WTC11 (cell line): Measurements from ENCODE around the gene NOC2L. TPM values are rescaled to one million over a fixed set of nuclear protein-coding genes. Genes with fewer than 3 reads are reported as not detected.

ENCODE experiments used
- ATAC-seq: fragments of 200-7000 bp; cut with Tn5 transposase; 2 replicates; pipeline ENCODE4 v1.10.0; 2021; ENCODE audit warnings: mild to moderate bottlenecking, moderate library complexity
- CTCF ChIA-PET: fragments of 300-600 bp; sonication (Branson Sonifier 250); formaldehyde crosslinking; loops from one replicate; lab custom pipeline; 2021; ENCODE audit warnings: antibody characterized with exemption; lab: Charles Lee
- POLR2A ChIA-PET: fragments of 350-600 bp; sonication (Branson Sonifier 250); formaldehyde crosslinking; loops from one replicate; lab custom pipeline; 2021; ENCODE audit warnings: antibody characterized with exemption; lab: Charles Lee
- DNase-seq: peaks from one replicate; pipeline ENCODE4 v3.0.0; 2021; ENCODE audit warnings: low spot score
- H3K27ac Mint-ChIP-seq: 2 replicates; pipeline ENCODE4 v1.8.0; 2021; ENCODE audit warnings: mixed read lengths
- H3K27me3 Mint-ChIP-seq: 2 replicates; pipeline ENCODE4 v1.8.0; 2021; ENCODE audit warnings: low read depth, mild to moderate bottlenecking, moderate library complexity, mixed read lengths
- H3K36me3 Mint-ChIP-seq: 2 replicates; pipeline ENCODE4 v1.8.0; 2021; ENCODE audit warnings: mixed read lengths
- H3K4me1 Mint-ChIP-seq: 2 replicates; pipeline ENCODE4 v1.8.0; 2022; ENCODE audit warnings: mixed read lengths
- H3K4me3 Mint-ChIP-seq: 2 replicates; pipeline ENCODE4 v1.8.0; 2021; ENCODE audit warnings: mild to moderate bottlenecking, moderate library complexity, mixed read lengths
- H3K9me3 Mint-ChIP-seq: 2 replicates; pipeline ENCODE4 v1.8.0; 2021; ENCODE audit warnings: mixed read lengths
- CREB1 ChIP-seq: sonication (generic); formaldehyde crosslinking; IDR thresholded peaks from 2 replicates; pipeline ENCODE4 v1.8.0; 2023; ENCODE audit warnings: mild to moderate bottlenecking, missing genetic modification reagents
- CREM ChIP-seq: sonication (generic); formaldehyde crosslinking; IDR thresholded peaks from 2 replicates; pipeline ENCODE4 v1.8.1; 2022; ENCODE audit warnings: mild to moderate bottlenecking, missing genetic modification reagents, moderate library complexity
- ELF4 ChIP-seq: sonication (generic); formaldehyde crosslinking; IDR thresholded peaks from 2 replicates; pipeline ENCODE4 v1.8.1; 2022; ENCODE audit warnings: low read depth, mild to moderate bottlenecking, moderate library complexity, missing genetic modification reagents
- JAZF1 ChIP-seq: fragments of 250-450 bp; sonication (Bioruptor Pico); IDR thresholded peaks from 2 replicates; pipeline ENCODE4 v1.9.0; 2021; ENCODE audit warnings: moderate library complexity, mild to moderate bottlenecking, inconsistent platforms
- NFATC4 ChIP-seq: fragments of 250-450 bp; sonication (Bioruptor Pico); IDR thresholded peaks from 2 replicates; pipeline ENCODE4 v1.9.0; 2021; ENCODE audit warnings: mild to moderate bottlenecking
- NR1H2 ChIP-seq: sonication (generic); formaldehyde crosslinking; IDR thresholded peaks from 2 replicates; pipeline ENCODE4 v1.9.0; 2021; ENCODE audit warnings: mild to moderate bottlenecking, moderate library complexity, missing genetic modification reagents
- OVOL2 ChIP-seq: fragments of 250-450 bp; sonication (Bioruptor Pico); IDR thresholded peaks from 2 replicates; pipeline ENCODE4 v1.9.0; 2021; ENCODE audit warnings: mild to moderate bottlenecking, borderline replicate concordance
- RELA ChIP-seq: sonication (generic); formaldehyde crosslinking; IDR thresholded peaks from 2 replicates; pipeline ENCODE4 v1.8.1; 2022; ENCODE audit warnings: missing genetic modification reagents, mild to moderate bottlenecking, borderline replicate concordance
- SOX15 ChIP-seq: fragments of 250-450 bp; sonication (Bioruptor Pico); IDR thresholded peaks from 2 replicates; pipeline ENCODE4 v1.9.0; 2021; ENCODE audit warnings: mild to moderate bottlenecking
- ZNF138 ChIP-seq: sonication (generic); formaldehyde crosslinking; conservative IDR thresholded peaks from 2 replicates; pipeline ENCODE4 v1.8.1; 2022; ENCODE audit warnings: mild to moderate bottlenecking, moderate library complexity, missing genetic modification reagents
- ZNF416 ChIP-seq: fragments of 250-450 bp; sonication (Bioruptor Pico); IDR thresholded peaks from 2 replicates; pipeline ENCODE4 v1.9.0; 2021; ENCODE audit warnings: mild to moderate bottlenecking, inconsistent platforms
- ZNF671 ChIP-seq: fragments of 250-450 bp; sonication (Bioruptor Pico); IDR thresholded peaks from 2 replicates; pipeline ENCODE4 v1.8.0; 2021; ENCODE audit warnings: mild to moderate bottlenecking
- total RNA-seq: library from RNA; stranded (reverse); gene quantifications from 3 replicates; pipeline ENCODE4 v1.2.3, GENCODE V29; 2021
- TF ChIP-seq, protein P1 (sequence below): fragments of 250-450 bp; sonication (Bioruptor Pico); IDR thresholded peaks from 2 replicates; pipeline ENCODE4 v1.9.0; 2021; ENCODE audit warnings: moderate library complexity, mild to moderate bottlenecking, inconsistent platforms, borderline replicate concordance
- TF ChIP-seq, protein P2 (sequence below): sonication (generic); formaldehyde crosslinking; IDR thresholded peaks from 2 replicates; pipeline ENCODE4 v1.8.0; 2022; ENCODE audit warnings: mild to moderate bottlenecking, missing genetic modification reagents
- TF ChIP-seq, protein P3 (sequence below): sonication (generic); formaldehyde crosslinking; IDR thresholded peaks from 2 replicates; pipeline ENCODE4 v1.8.1; 2023; ENCODE audit warnings: mild to moderate bottlenecking, missing genetic modification reagents, borderline replicate concordance
- TF ChIP-seq, protein P4 (sequence below): sonication (generic); formaldehyde crosslinking; IDR thresholded peaks from 2 replicates; pipeline ENCODE4 v1.8.1; 2023; ENCODE audit warnings: mild to moderate bottlenecking, missing genetic modification reagents
- TF ChIP-seq, protein P5 (sequence below): sonication (generic); formaldehyde crosslinking; IDR thresholded peaks from 2 replicates; pipeline ENCODE4 v1.8.0; 2022; ENCODE audit warnings: missing genetic modification reagents

The NOC2L gene
- total RNA-seq, 1 experiment from 2014 or later, result 182 TPM

DNA sequence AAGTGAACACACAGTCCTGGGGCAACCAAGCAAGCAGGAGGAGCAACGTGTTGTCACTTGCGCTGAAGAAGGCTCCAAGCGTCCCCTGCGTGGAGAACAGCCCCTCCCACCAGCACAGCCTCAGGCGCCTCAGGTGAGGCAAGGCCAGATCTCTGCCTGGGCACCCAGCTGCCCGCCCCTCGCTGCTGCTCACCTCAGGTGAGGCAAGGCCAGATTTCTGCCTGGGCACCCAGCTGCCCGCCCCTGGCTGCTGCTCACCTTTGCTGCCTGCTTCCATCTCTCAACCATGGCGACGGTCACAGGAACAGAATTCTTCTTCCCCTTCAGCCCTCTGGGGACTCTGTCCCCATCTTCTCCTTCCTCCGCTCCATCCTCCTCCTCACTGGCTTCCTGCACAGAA is 2.4 kb downstream of the NOC2L start:
- DNase-seq (no peak), ATAC-seq (no peak)
- peaks cover 9% of the 10 kb centered on the region for H3K27me3 Mint-ChIP-seq
- H3K4me1 Mint-ChIP-seq, result peaks cover 14% of the 10 kb centered on the region
- ChIA-PET CTCF (no interaction called here), POLR2A (no interaction called here)
- no peak for TF ChIP-seq NFATC4 (CRISPR knock-in tag)
- TF ChIP-seq, protein P1, sequence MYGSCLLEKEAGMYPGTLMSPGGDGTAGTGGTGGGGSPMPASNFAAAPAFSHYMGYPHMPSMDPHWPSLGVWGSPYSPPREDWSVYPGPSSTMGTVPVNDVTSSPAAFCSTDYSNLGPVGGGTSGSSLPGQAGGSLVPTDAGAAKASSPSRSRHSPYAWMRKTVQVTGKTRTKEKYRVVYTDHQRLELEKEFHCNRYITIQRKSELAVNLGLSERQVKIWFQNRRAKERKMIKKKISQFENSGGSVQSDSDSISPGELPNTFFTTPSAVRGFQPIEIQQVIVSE, result no peak
- no peak for TF ChIP-seq RELA
- no peak for TF ChIP-seq ZNF416 (CRISPR knock-in tag)
- no peak for TF ChIP-seq CREM (CRISPR knock-in tag)
- TF ChIP-seq, protein P2, sequence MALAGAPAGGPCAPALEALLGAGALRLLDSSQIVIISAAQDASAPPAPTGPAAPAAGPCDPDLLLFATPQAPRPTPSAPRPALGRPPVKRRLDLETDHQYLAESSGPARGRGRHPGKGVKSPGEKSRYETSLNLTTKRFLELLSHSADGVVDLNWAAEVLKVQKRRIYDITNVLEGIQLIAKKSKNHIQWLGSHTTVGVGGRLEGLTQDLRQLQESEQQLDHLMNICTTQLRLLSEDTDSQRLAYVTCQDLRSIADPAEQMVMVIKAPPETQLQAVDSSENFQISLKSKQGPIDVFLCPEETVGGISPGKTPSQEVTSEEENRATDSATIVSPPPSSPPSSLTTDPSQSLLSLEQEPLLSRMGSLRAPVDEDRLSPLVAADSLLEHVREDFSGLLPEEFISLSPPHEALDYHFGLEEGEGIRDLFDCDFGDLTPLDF (CRISPR knock-in tag), result no peak
- TF ChIP-seq ZNF138 (CRISPR knock-in tag), result no peak
- TF ChIP-seq NR1H2 (CRISPR knock-in tag), result no peak
- TF ChIP-seq JAZF1, result no peak
- no peak for TF ChIP-seq ZNF671 (CRISPR knock-in tag)
- no peak for TF ChIP-seq ELF4 (CRISPR knock-in tag)
- no peaks in the 10 kb centered on the region for H3K9me3 Mint-ChIP-seq
- peaks cover 26% of the 10 kb centered on the region for H3K36me3 Mint-ChIP-seq
- H3K27ac Mint-ChIP-seq, result no peak overlapping the region
- H3K4me3 Mint-ChIP-seq, result no peak overlapping the region

DNA sequence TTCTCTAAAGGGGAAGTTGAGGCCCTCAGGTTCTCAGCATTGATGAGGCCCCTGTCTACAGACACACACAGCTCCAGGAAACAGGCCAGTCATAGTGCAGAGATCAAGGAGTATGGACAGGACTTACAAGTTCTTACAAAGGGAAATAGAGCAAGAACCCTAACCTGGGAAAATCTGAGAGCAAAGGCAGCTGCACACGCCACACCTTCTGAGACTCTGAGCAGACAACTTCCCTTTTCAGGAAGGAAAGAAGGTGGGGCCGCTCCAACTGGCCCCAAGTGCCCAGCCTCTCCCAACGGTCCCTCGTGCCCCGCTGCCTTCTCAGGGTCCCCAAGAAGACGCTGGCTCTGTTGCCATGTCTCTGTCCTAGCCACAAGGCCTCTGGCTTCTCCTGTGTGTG is 3.6 kb downstream of the NOC2L start:
- CTCF ChIA-PET, result no interaction called here
- TF ChIP-seq, protein P3, sequence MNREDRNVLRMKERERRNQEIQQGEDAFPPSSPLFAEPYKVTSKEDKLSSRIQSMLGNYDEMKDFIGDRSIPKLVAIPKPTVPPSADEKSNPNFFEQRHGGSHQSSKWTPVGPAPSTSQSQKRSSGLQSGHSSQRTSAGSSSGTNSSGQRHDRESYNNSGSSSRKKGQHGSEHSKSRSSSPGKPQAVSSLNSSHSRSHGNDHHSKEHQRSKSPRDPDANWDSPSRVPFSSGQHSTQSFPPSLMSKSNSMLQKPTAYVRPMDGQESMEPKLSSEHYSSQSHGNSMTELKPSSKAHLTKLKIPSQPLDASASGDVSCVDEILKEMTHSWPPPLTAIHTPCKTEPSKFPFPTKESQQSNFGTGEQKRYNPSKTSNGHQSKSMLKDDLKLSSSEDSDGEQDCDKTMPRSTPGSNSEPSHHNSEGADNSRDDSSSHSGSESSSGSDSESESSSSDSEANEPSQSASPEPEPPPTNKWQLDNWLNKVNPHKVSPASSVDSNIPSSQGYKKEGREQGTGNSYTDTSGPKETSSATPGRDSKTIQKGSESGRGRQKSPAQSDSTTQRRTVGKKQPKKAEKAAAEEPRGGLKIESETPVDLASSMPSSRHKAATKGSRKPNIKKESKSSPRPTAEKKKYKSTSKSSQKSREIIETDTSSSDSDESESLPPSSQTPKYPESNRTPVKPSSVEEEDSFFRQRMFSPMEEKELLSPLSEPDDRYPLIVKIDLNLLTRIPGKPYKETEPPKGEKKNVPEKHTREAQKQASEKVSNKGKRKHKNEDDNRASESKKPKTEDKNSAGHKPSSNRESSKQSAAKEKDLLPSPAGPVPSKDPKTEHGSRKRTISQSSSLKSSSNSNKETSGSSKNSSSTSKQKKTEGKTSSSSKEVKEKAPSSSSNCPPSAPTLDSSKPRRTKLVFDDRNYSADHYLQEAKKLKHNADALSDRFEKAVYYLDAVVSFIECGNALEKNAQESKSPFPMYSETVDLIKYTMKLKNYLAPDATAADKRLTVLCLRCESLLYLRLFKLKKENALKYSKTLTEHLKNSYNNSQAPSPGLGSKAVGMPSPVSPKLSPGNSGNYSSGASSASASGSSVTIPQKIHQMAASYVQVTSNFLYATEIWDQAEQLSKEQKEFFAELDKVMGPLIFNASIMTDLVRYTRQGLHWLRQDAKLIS (CRISPR knock-in tag), result no peak
- TF ChIP-seq OVOL2 (CRISPR knock-in tag), result no peak
- no peak for TF ChIP-seq NR1H2 (CRISPR knock-in tag)
- TF ChIP-seq CREB1 (CRISPR knock-in tag), result no peak
- TF ChIP-seq, protein P4, sequence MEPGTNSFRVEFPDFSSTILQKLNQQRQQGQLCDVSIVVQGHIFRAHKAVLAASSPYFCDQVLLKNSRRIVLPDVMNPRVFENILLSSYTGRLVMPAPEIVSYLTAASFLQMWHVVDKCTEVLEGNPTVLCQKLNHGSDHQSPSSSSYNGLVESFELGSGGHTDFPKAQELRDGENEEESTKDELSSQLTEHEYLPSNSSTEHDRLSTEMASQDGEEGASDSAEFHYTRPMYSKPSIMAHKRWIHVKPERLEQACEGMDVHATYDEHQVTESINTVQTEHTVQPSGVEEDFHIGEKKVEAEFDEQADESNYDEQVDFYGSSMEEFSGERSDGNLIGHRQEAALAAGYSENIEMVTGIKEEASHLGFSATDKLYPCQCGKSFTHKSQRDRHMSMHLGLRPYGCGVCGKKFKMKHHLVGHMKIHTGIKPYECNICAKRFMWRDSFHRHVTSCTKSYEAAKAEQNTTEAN, result no peak
- TF ChIP-seq, all 79 proteins: peak for 0
- Mint-ChIP-seq H3K27me3 (peaks cover 9% of the 10 kb centered on the region), H3K36me3 (peaks cover 35% of the 10 kb centered on the region), H3K27ac (no peak overlapping the region), H3K4me3 (no peak overlapping the region), H3K9me3 (no peaks in the 10 kb centered on the region), H3K4me1 (peaks cover 11% of the 10 kb centered on the region)
- ATAC-seq (no peak), DNase-seq (no peak)
- POLR2A ChIA-PET, result no interaction called here

DNA sequence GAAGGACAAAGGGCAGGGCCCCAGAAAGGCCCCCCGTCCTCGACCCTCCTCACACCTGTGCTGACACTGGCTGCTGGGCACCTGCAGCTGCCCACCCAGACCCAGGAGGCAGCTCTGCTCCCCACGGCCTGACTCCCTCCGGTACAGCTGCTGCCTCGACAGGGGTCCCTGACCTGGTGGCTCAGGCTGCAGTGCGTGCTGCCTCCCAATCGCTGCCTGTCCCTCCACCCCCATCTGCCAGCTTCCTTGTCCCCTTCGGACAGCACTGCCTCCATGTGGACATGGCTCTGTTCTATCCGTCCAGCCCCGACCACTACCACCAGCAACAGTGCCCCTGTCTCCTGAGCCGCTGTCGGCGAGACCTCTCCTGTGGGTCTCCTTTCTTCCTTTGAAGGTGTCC is 4.1 kb downstream of the NOC2L start:
- no peak overlapping the region for H3K4me3 Mint-ChIP-seq
- peaks cover 40% of the 10 kb centered on the region for H3K36me3 Mint-ChIP-seq
- POLR2A ChIA-PET, result no interaction called here

More for the DNA sequence above, 4.1 kb downstream of the NOC2L start:
- no peak for ATAC-seq
- Mint-ChIP-seq H3K27me3 (peaks cover 4% of the 10 kb centered on the region), H3K27ac (no peak overlapping the region), H3K4me1 (peaks cover 11% of the 10 kb centered on the region), H3K9me3 (no peaks in the 10 kb centered on the region)
- no peak for DNase-seq
- CTCF ChIA-PET, result no interaction called here
- no peak for TF ChIP-seq SOX15
- TF ChIP-seq, protein P5, sequence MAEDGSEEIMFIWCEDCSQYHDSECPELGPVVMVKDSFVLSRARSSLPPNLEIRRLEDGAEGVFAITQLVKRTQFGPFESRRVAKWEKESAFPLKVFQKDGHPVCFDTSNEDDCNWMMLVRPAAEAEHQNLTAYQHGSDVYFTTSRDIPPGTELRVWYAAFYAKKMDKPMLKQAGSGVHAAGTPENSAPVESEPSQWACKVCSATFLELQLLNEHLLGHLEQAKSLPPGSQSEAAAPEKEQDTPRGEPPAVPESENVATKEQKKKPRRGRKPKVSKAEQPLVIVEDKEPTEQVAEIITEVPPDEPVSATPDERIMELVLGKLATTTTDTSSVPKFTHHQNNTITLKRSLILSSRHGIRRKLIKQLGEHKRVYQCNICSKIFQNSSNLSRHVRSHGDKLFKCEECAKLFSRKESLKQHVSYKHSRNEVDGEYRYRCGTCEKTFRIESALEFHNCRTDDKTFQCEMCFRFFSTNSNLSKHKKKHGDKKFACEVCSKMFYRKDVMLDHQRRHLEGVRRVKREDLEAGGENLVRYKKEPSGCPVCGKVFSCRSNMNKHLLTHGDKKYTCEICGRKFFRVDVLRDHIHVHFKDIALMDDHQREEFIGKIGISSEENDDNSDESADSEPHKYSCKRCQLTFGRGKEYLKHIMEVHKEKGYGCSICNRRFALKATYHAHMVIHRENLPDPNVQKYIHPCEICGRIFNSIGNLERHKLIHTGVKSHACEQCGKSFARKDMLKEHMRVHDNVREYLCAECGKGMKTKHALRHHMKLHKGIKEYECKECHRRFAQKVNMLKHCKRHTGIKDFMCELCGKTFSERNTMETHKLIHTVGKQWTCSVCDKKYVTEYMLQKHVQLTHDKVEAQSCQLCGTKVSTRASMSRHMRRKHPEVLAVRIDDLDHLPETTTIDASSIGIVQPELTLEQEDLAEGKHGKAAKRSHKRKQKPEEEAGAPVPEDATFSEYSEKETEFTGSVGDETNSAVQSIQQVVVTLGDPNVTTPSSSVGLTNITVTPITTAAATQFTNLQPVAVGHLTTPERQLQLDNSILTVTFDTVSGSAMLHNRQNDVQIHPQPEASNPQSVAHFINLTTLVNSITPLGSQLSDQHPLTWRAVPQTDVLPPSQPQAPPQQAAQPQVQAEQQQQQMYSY (CRISPR knock-in tag), result no peak
